Trophoblast cell (in vitro differentiated cells and primary cell): Measurements from ENCODE around the gene MITD1.
"Not testable (repeated sequence)": the region's sequence is repeated elsewhere in the genome, so short reads cannot be mapped to it uniquely, and the experiment has no call there.

Experiments
- DNase-seq, 2 donors: peaks; one replicate each; pipeline ENCODE4 v3.0.0-alpha.2; 2016
- H2AFZ ChIP-seq: 2 replicates; pipeline ENCODE4 v1.6.1; 2013; ENCODE audit warnings: low read length, moderate library complexity, mild to moderate bottlenecking; ENCODE audit not compliant: insufficient read depth, poor library complexity
- H2AK5ac ChIP-seq: 2 replicates; pipeline ENCODE4 v1.6.1; 2013; ENCODE audit warnings: mild to moderate bottlenecking, low read length
- H2BK120ac ChIP-seq: 2 replicates; pipeline ENCODE4 v1.6.1; 2013; ENCODE audit warnings: low read length, mild to moderate bottlenecking, moderate library complexity; ENCODE audit not compliant: insufficient read depth, poor library complexity
- H2BK12ac ChIP-seq: 2 replicates; pipeline ENCODE4 v1.6.1; 2013; ENCODE audit warnings: mild to moderate bottlenecking, low read length, moderate library complexity
- H2BK5ac ChIP-seq: 2 replicates; pipeline ENCODE4 v1.6.1; 2013; ENCODE audit warnings: low read length, low read depth, moderate library complexity, mild to moderate bottlenecking; ENCODE audit not compliant: poor library complexity
- H3K14ac ChIP-seq: 2 replicates; pipeline ENCODE4 v1.6.1; 2013; ENCODE audit warnings: mild to moderate bottlenecking, low read length
- H3K18ac ChIP-seq: 2 replicates; pipeline ENCODE4 v1.6.1; 2013; ENCODE audit warnings: mild to moderate bottlenecking, low read length
- H3K23ac ChIP-seq: 2 replicates; pipeline ENCODE4 v1.6.1; 2013; ENCODE audit warnings: low read length
- H3K27ac ChIP-seq: 2 replicates; pipeline ENCODE4 v1.5.1; 2013; ENCODE audit warnings: low read depth, mild to moderate bottlenecking, inconsistent platforms, low read length, moderate library complexity
- H3K27me3 ChIP-seq: 2 replicates; pipeline ENCODE4 v1.6.1; 2013; ENCODE audit warnings: inconsistent platforms, mild to moderate bottlenecking, low read length, moderate library complexity; ENCODE audit not compliant: insufficient read depth
- H3K36me3 ChIP-seq, 2 experiments: 1 replicate in 1 of 2; 2 replicates in 1 of 2; pipeline ENCODE4 v1.6.1; 2013; ENCODE audit warnings: low read length in 2 of 2, mild to moderate bottlenecking in 2 of 2, moderate library complexity in 1 of 2; ENCODE audit not compliant: insufficient read depth in 2 of 2, control insufficient read depth in 1 of 2
- H3K4ac ChIP-seq: 2 replicates; pipeline ENCODE4 v1.6.1; 2013; ENCODE audit warnings: low read depth, mild to moderate bottlenecking, low read length, moderate library complexity
- H3K4me1 ChIP-seq, 2 experiments: 1 replicate in 1 of 2; 2 replicates in 1 of 2; pipeline ENCODE4 v1.6.1; 2013; ENCODE audit warnings: low read length in 2 of 2, mild to moderate bottlenecking in 2 of 2, moderate library complexity in 1 of 2; ENCODE audit not compliant: insufficient read depth in 2 of 2, control insufficient read depth in 1 of 2
- H3K4me2 ChIP-seq: 2 replicates; pipeline ENCODE4 v1.6.1; 2013; ENCODE audit warnings: inconsistent platforms, mild to moderate bottlenecking, low read length, moderate library complexity
- H3K4me3 ChIP-seq: 2 replicates; pipeline ENCODE4 v1.5.1; 2013; ENCODE audit warnings: mild to moderate bottlenecking, low read depth, low read length, inconsistent platforms
- H3K79me1 ChIP-seq: one replicate; pipeline ENCODE4 v1.6.1; 2013; ENCODE audit warnings: low read length
- H3K79me2 ChIP-seq: 2 replicates; pipeline ENCODE4 v1.6.1; 2013; ENCODE audit warnings: low read length, mild to moderate bottlenecking; ENCODE audit not compliant: control insufficient read depth, insufficient read depth, poor library complexity
- H3K9ac ChIP-seq: 2 replicates; pipeline ENCODE4 v1.6.1; 2013; ENCODE audit warnings: mild to moderate bottlenecking, low read length
- H3K9me3 ChIP-seq: 2 replicates; pipeline ENCODE4 v1.6.1; 2013; ENCODE audit warnings: low read depth, mild to moderate bottlenecking, control low read depth, inconsistent platforms, low read length; ENCODE audit not compliant: insufficient read depth
- H4K12ac ChIP-seq: 2 replicates; pipeline ENCODE4 v1.6.1; 2013; ENCODE audit warnings: low read depth, mild to moderate bottlenecking, low read length, moderate library complexity
- H4K8ac ChIP-seq: 2 replicates; pipeline ENCODE4 v1.6.1; 2013; ENCODE audit warnings: low read depth, mild to moderate bottlenecking, low read length, moderate library complexity
- H4K91ac ChIP-seq: one replicate; pipeline ENCODE4 v1.6.1; 2013; ENCODE audit warnings: low read depth, mild to moderate bottlenecking, low read length, moderate library complexity
- WGBS: extraction: QIAGEN DNeasy Blood & Tissue Kit; methylation state at CpG from one replicate; pipeline ENCODE4 v1.1.7; 2013; ENCODE audit warnings: missing lambda C conversion rate; ENCODE audit not compliant: insufficient read length, insufficient coverage; ENCODE audit errors: extremely low coverage; 5-methylcytosine and 5-hydroxymethylcytosine counted together

Gene MITD1

DNA sequence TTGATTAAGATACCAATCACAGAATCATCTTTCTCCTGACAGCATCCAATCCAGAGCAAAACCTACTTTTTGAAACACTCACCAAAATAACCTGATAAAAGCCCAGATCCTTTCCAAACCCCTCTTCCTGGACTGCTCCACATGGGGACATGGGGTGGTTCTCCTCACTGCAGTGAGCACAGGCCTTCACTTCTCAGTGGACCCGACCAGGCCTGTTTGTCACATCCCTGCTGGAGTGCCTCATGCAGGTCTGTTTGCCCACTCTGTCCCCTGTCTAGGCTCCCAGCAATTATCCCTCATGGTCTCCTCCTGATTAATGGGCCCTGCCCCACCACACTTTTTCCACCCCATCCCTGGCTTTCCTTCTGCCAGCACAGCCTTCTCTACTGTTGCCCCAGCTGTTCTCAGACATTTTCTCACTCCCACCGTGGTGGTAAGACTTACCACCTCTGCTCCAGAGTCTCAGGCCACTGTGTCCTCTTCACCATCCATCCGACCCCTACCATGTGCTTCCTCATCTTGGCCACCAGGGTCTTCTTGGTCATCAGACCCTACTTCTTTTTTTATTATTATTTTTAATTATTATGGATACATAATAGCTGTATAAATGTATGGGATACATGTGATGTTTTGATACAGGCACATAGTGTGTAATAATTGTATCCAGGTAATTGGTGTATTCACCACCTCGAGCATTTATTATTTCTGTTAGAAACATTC is 21.3 kb upstream of the MITD1 start:
- Histone ChIP-seq H3K4me1 (peaks cover 10 to 12% of the 10 kb centered on the region in 2 experiments), H3K9me3 (peaks cover 3% of the 10 kb centered on the region), H3K4me2 (no peak overlapping the region), H4K91ac (no peak overlapping the region), H3K18ac (no peak overlapping the region), H3K4ac (no peak overlapping the region), H3K27ac (no peak overlapping the region), H3K9ac (no peak overlapping the region), H3K23ac (peak overlapping the region; percentile 4), H4K8ac (no peak overlapping the region), H2AK5ac (no peak overlapping the region), H2BK5ac (no peak overlapping the region), H3K27me3 (no peaks in the 10 kb centered on the region), H2BK120ac (no peak overlapping the region), H3K4me3 (no peak overlapping the region), H3K36me3 (peaks cover 0 to 3% of the 10 kb centered on the region in 2 experiments), H2AFZ (no peak overlapping the region), H3K14ac (no peak overlapping the region), H2BK12ac (no peak overlapping the region), H4K12ac (no peak overlapping the region), H3K79me1 (peaks cover 5% of the 10 kb centered on the region), H3K79me2 (no peaks in the 10 kb centered on the region)
- DNase-seq: no peak
- no CpG with 5 or more reads among the region's 4 CpGs for WGBS

DNA sequence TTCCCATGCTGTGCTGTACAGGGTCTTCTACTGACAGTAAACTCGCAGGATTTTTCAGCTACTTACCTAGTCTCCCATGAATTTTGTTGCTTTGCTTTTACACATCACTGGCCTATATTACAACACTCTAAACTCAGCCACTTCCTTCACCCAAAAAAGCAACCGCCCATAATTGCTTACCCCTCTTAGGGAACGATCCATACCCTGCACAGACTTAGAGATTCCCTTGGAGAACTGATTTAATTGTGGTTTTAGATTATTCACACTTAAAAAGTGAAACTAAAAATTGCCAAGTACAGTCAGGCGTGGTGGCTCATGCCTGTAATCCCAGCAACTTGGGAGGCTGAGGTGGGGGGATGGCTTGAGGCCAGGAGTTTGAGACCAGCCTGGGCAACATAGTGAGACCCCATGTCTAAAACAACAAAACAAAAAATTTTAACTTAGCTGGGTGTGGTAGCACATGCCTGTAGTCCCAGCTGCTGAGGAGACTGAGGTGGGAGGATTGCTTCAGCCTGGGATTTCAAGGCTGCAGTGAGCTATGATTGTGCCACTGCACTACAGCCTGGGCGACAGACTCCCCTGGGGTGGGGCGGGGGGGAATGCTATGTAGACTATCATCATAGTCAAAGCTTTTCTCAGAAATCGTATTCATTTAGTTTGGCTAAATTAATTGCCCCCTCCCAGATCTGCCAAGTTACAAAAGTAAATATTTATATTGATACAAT is 19.4 kb upstream of the MITD1 start:
- H3K4me2 ChIP-seq: no peak overlapping the region
- no peak overlapping the region for H4K8ac ChIP-seq
- H3K18ac ChIP-seq: no peak overlapping the region
- no peak overlapping the region for H2BK120ac ChIP-seq
- no peak for DNase-seq
- H4K91ac ChIP-seq: no peak overlapping the region
- H2BK12ac ChIP-seq: no peak overlapping the region
- no peaks in the 10 kb centered on the region for H3K27me3 ChIP-seq
- no peak overlapping the region for H3K23ac ChIP-seq
- no peak overlapping the region for H2BK5ac ChIP-seq
- no peak overlapping the region for H3K9ac ChIP-seq
- H3K79me1 ChIP-seq: peaks cover 5% of the 10 kb centered on the region
- H3K4me1 ChIP-seq: peaks cover 10 to 12% of the 10 kb centered on the region in 2 experiments
- no peak overlapping the region for H4K12ac ChIP-seq
- H3K36me3 ChIP-seq: peaks cover 9% of the 10 kb centered on the region in 2 experiments
- H3K79me2 ChIP-seq: no peaks in the 10 kb centered on the region
- no peak overlapping the region for H2AK5ac ChIP-seq
- H3K14ac ChIP-seq: no peak overlapping the region
- no peak overlapping the region for H3K4ac ChIP-seq
- no CpG with 5 or more reads among the region's 7 CpGs for WGBS
- H2AFZ ChIP-seq: no peak overlapping the region
- no peak overlapping the region for H3K4me3 ChIP-seq
- no peak overlapping the region for H3K27ac ChIP-seq
- H3K9me3 ChIP-seq: no peaks in the 10 kb centered on the region

DNA sequence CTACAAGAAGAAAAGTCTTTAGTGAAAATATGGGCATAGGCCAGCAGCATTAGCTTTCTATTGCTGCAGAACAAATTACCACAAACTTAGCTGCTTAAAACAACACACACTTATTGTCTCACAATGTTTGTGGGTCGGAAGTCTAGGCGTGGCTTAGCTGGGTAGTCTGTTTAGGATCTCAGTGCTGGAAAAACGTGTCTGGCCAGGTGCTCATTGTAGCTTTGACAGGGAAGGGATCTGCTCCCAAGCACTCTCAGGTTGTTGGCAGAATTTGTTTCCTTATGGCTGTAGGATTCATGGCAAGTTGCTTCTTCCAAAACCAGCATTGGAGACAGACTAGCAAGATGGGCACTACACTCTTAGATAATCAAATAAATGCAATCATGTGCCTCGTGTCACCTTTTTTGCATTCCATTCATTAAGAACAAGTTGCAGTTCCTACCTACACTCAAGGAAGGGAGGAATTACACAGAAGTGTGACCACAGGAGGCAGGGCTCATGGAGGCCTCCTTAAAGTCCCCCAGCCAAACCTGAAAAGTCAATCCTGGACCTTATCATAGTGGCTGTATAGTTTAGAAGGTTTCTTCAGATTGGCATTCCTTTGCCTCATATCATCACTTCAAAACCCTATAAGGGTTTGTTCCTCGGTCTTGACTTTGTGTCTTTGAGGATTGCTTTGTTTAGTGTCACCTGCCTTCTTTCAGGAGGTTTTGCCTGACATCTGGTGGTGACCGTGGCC is 17.4 kb upstream of the MITD1 start:
- Histone ChIP-seq H3K4me2 (peak overlapping the region; percentile 53), H3K9ac (no peak overlapping the region), H2BK5ac (no peak overlapping the region), H3K23ac (no peak overlapping the region), H2AK5ac (no peak overlapping the region), H3K9me3 (no peaks in the 10 kb centered on the region), H3K36me3 (peaks cover 9 to 13% of the 10 kb centered on the region in 2 experiments), H3K27ac (peak overlapping the region; percentile 72), H4K8ac (no peak overlapping the region), H3K14ac (no peak overlapping the region), H4K12ac (no peak overlapping the region), H3K4me3 (no peak overlapping the region), H3K4me1 (peaks cover 10 to 12% of the 10 kb centered on the region in 2 experiments), H2AFZ (no peak overlapping the region), H3K18ac (no peak overlapping the region), H3K27me3 (no peaks in the 10 kb centered on the region), H3K79me1 (peaks cover 5% of the 10 kb centered on the region), H2BK12ac (no peak overlapping the region), H4K91ac (no peak overlapping the region), H3K79me2 (no peaks in the 10 kb centered on the region), H2BK120ac (no peak overlapping the region), H3K4ac (no peak overlapping the region)
- whole genome bisulfite sequencing: no CpG with 5 or more reads among the region's 6 CpGs
- peak in 1 of 2 donors; percentile 23 for DNase-seq

DNA sequence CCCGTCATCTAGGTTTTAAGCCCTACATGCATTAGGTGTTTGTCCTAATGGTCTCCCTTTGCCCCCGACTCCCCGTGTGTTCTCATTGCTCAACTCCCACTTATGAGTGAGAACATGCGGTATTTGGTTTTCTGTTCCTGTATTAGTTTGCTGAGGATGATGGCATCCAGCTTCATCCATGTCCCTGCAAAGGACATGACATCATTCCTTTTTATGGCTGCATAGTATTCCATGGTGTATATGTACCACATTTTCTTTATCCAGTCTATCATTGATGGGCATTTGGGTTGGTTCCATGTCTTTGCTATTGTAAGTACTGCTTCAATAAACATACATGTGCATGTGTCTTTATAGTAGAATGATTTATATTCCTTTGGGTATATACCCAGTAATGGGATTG is 11.5 kb upstream of the MITD1 start:
- not testable (repeated sequence) for H3K4ac ChIP-seq, H3K4me1 ChIP-seq, H3K4me2 ChIP-seq, H2BK12ac ChIP-seq, H3K27ac ChIP-seq, H3K79me1 ChIP-seq, H3K9me3 ChIP-seq, H4K91ac ChIP-seq, H3K79me2 ChIP-seq, H4K8ac ChIP-seq, H3K14ac ChIP-seq, H3K23ac ChIP-seq, H3K4me3 ChIP-seq, H3K9ac ChIP-seq, H3K18ac ChIP-seq, H4K12ac ChIP-seq, DNase-seq, H2BK5ac ChIP-seq, H2BK120ac ChIP-seq, H2AFZ ChIP-seq, H2AK5ac ChIP-seq, H3K27me3 ChIP-seq
- peaks cover 10 to 14% of the 10 kb centered on the region in 2 experiments for H3K36me3 ChIP-seq
- WGBS: no CpG with 5 or more reads among the region's 4 CpGs
